Stimulated activated CD8-positive, alpha-beta memory T cell treated with anti-CD3 and anti-CD28 coated beads, Interleukin-7, amount 100 ng/mL, for 24 hours (primary cell): ENCODE results near the gene LYPLAL1.
"Not testable (repeated sequence)": the region's sequence is repeated elsewhere in the genome, so short reads cannot be mapped to it uniquely, and the experiment has no call there.

Experiments
- DNase-seq: peaks from one replicate; pipeline ENCODE4 v3.0.0-alpha.2; 2020; ENCODE audit warnings: low read depth

LYPLAL1 gene

GRCh38 chr1:219163401-219163954, 10.2 kb upstream of the LYPLAL1 start:
- no peak for DNase-seq

GRCh38 chr1:219171192-219171935, 2.3 kb upstream of the LYPLAL1 start:
- DNase-seq, result no peak

- no peak for DNase-seq
Measured at GRCh38 chr1:219172821-219173220, 857 bp upstream of the LYPLAL1 start.

- DNase-seq, result no peak
Measured at GRCh38 chr1:219173434-219173757, 282 bp upstream of the LYPLAL1 start.

GRCh38 chr1:219174460-219175211, 958 bp downstream of the LYPLAL1 start:
- DNase-seq, result no peak

GRCh38 chr1:219175212-219175564, 1.5 kb downstream of the LYPLAL1 start:
- no peak for DNase-seq

- no peak for DNase-seq
Measured at GRCh38 chr1:219176168-219176567, 2.5 kb downstream of the LYPLAL1 start.

- DNase-seq, result no peak
Measured at GRCh38 chr1:219177363-219177762, 3.7 kb downstream of the LYPLAL1 start.

- no peak for DNase-seq
Measured at GRCh38 chr1:219177940-219178339, 4.3 kb downstream of the LYPLAL1 start.

- no peak for DNase-seq
Measured at GRCh38 chr1:219179293-219179692, 5.6 kb downstream of the LYPLAL1 start.

- no peak for DNase-seq
Measured at GRCh38 chr1:219184337-219184736, 10.7 kb downstream of the LYPLAL1 start.

GRCh38 chr1:219185486-219186117, 11.9 kb downstream of the LYPLAL1 start:
- DNase-seq, result no peak

- no peak for DNase-seq
Measured at GRCh38 chr1:219188331-219188803, 14.7 kb downstream of the LYPLAL1 start.

- no peak for DNase-seq
Measured at GRCh38 chr1:219189021-219189824, 15.5 kb downstream of the LYPLAL1 start.

- no peak for DNase-seq
Measured at GRCh38 chr1:219189952-219190351, 16.3 kb downstream of the LYPLAL1 start.

- no peak for DNase-seq
Measured at GRCh38 chr1:219190605-219191004, 16.9 kb downstream of the LYPLAL1 start.

- not testable (repeated sequence) for DNase-seq
Measured at GRCh38 chr1:219195833-219196232, 22.2 kb downstream of the LYPLAL1 start.

- DNase-seq, result no peak
Measured at GRCh38 chr1:219201656-219202055, 28.0 kb downstream of the LYPLAL1 start.

- no peak for DNase-seq
Measured at GRCh38 chr1:219202567-219202966, 28.9 kb downstream of the LYPLAL1 start.

- DNase-seq, result no peak
Measured at GRCh38 chr1:219206350-219206749, 32.7 kb downstream of the LYPLAL1 start.

GRCh38 chr1:219209578-219209977, 35.9 kb downstream of the LYPLAL1 start:
- DNase-seq, result no peak

GRCh38 chr1:219210067-219210466, 36.4 kb downstream of the LYPLAL1 start:
- DNase-seq, result no peak
